Heart right ventricle (tissue), 16 donors: ENCODE measurements around the gene PLXNC1. TPM values are rescaled to one million over a fixed set of nuclear protein-coding genes. Genes with fewer than 3 reads are reported as not detected.

Experiments used
- ATAC-seq, 8 donors: fragments of 200-7000 bp; cut with Tn5 transposase; one replicate each; pipeline ENCODE4 v1.9.1; 2020; ENCODE audit warnings: mild to moderate bottlenecking in 8 of 8, moderate library complexity in 8 of 8, moderate number of reproducible peaks in 1 of 8
- DNase-seq, 2 donors: peaks; one replicate each; pipeline ENCODE4 v3.0.0-alpha.2; 2020
- H3K27ac ChIP-seq, 10 donors: fragments of 200-600 bp; sonication (generic) in 2 of 10; one replicate each; pipeline versions ENCODE4 v1.5.0 to v1.8.0; 2020 to 2022; ENCODE audit warnings: mild to moderate bottlenecking in 3 of 10
- H3K27me3 ChIP-seq, 7 donors: fragments of 200-600 bp; one replicate each; pipeline ENCODE4 v1.8.0; 2021 to 2022; ENCODE audit warnings: mild to moderate bottlenecking in 2 of 7
- H3K36me3 ChIP-seq, 9 donors: fragments of 200-600 bp; sonication (generic) in 1 of 9; one replicate each; pipeline versions ENCODE4 v1.5.0 to v1.8.0; 2020 to 2022; ENCODE audit warnings: mild to moderate bottlenecking in 2 of 9
- H3K4me1 ChIP-seq, 9 donors: fragments of 200-600 bp; sonication (generic) in 1 of 9; one replicate each; pipeline versions ENCODE4 v1.5.0 to v1.8.0; 2020 to 2022; ENCODE audit warnings: mild to moderate bottlenecking in 4 of 9
- H3K4me3 ChIP-seq, 10 donors: fragments of 200-600 bp; sonication (generic) in 2 of 10; one replicate each; pipeline versions ENCODE4 v1.5.0 to v1.8.0; 2020 to 2022; ENCODE audit warnings: mild to moderate bottlenecking in 7 of 10, moderate library complexity in 2 of 10
- H3K9me3 ChIP-seq, 11 donors: fragments of 200-600 bp in 10 of 11; sonication (generic) in 2 of 11; one replicate each; pipeline versions ENCODE4 v1.5.0 to v1.8.0; 2013 to 2022; ENCODE audit warnings: mild to moderate bottlenecking in 2 of 11, control low read depth in 1 of 11, moderate library complexity in 1 of 11
- CTCF ChIP-seq, 9 donors: fragments of 200-600 bp; sonication (generic) in 2 of 9; IDR thresholded peaks; one replicate each; pipeline versions ENCODE4 v1.5.0 to v1.8.0; 2021 to 2022; ENCODE audit warnings: antibody characterized with exemption in 9 of 9, mild to moderate bottlenecking in 5 of 9, moderate library complexity in 1 of 9
- WGBS, 2 donors: extraction: QIAGEN DNeasy Blood & Tissue Kit; methylation state at CpG; one replicate each; pipeline ENCODE4 v1.1.7; 2013; ENCODE audit warnings: inconsistent platforms in 1 of 2; 5-methylcytosine and 5-hydroxymethylcytosine counted together
- intact Hi-C, 10 donors: fragments of 100-400 bp; cut with DNase I; formaldehyde crosslinking; loops; one replicate each; pipeline versions ENCODE4 v1.11.1 to v1.14.2; 2022
- polyA plus RNA-seq, 2 donors: library from polyadenylated mRNA; stranded (reverse); fragments of 200-250 nt; gene quantifications; one replicate each; pipeline ENCODE4 v1.2.3, GENCODE V29; 2013
- total RNA-seq, 10 donors: library from RNA; stranded (reverse); fragmentation: NEBNext Ultra II Directional in 3 of 10; extraction: Animal tissue kit (Norgen Biotek cat#: 25700) in 3 of 10; gene quantifications; one replicate each; pipeline versions ENCODE4 v1.2.1 to v1.2.4, GENCODE V29; 2021 to 2023
- donor health status: Arrhythmogenic right ventricular cardiomyopathy.
- donor health status: ischemic (EF 13 %, LVEDD 7.1; RV severe dilation, severe dysfunction).
- donor health status: healthy with polysubstance abuse.
- donor health status: DM: no; HTN: yes; CAD: no.
- donor health status: DM: no; HTN: no; CAD: no.
- donor health status: ischemic (EF 25% LVEDD 6.9; RV normal size, moderate dysfunction).
- donor health status: ischemic (EF 25% LVEDD 5.7; RV mildly dilated, moderate dysfunction).
- donor health status: healthy.
- donor health status: DM: yes; HTN: yes; CAD: no.
- donor health status: Ischemic cardiomyopathy.
- donor health status: ischemic (EF 35%, LVEDD 5.7; RV mildly dilated, moderate dysfunction).
- donor health status: nonischemic (EF 11% LVEDD 7.7; RV severe dilation, severe dysfunction).
- donor health status: DM: yes; HTN: yes; CAD: no.
- donor health status: PGD.
- donor health status: ischemic (EF 29% LVEDD 5.4; RV normal size, mild dysfunction).
- donor health status: nonischemic (EF 23%, LVEDD 6.1; RV moderate dilation, normal function).

PLXNC1 gene
- total and polyA plus RNA-seq, 12 donors: 0.72 to 8.5 (median 2.7) TPM

- no peak for TF ChIP-seq CTCF (IDR thresholded peaks at IDR 0.05)
- H3K27ac ChIP-seq: peak overlapping the region in 2 of 10 donors; percentile 1 to 89
- intact Hi-C loops: no loop called here
These were observed 27.6 kb downstream of the PLXNC1 start for GRCh38 chr12:94175763-94176668.

GRCh38 chr12:94178054-94178453 lies 29.7 kb downstream of the PLXNC1 start:
- Histone ChIP-seq H3K27ac (no peak overlapping the region), H3K36me3 (no peaks in the 10 kb centered on the region), H3K4me1 (peaks cover 0 to 56% (median 0%) of the 10 kb centered on the region in 9 donors), H3K9me3 (peaks cover 0 to 12% (median 7%) of the 10 kb centered on the region in 11 donors), H3K27me3 (no peaks in the 10 kb centered on the region), H3K4me3 (no peak overlapping the region)
- intact Hi-C loops: no loop called here
- DNase-seq (no peak), ATAC-seq (no peak)
- no peak for TF ChIP-seq CTCF (IDR thresholded peaks at IDR 0.05)

More at GRCh38 chr12:94175763-94176668, 27.6 kb downstream of the PLXNC1 start:
- Histone ChIP-seq H3K9me3 (peaks cover 0 to 12% (median 7%) of the 10 kb centered on the region in 11 donors), H3K4me1 (peaks cover 0 to 74% (median 0%) of the 10 kb centered on the region in 9 donors), H3K27me3 (no peaks in the 10 kb centered on the region), H3K36me3 (peaks cover 0 to 2% (median 0%) of the 10 kb centered on the region in 9 donors), H3K4me3 (no peak overlapping the region)
- ATAC-seq: no peak
- 67 to 71% methylated on average over 10 of the region's 10 CpGs for WGBS, 2 donors
- no peak for DNase-seq

- intact Hi-C loops: no loop called here
These were observed 30.5 kb downstream of the PLXNC1 start for GRCh38 chr12:94178882-94179281.

GRCh38 chr12:94179723-94180122 lies 31.3 kb downstream of the PLXNC1 start:
- no peak for TF ChIP-seq CTCF (IDR thresholded peaks at IDR 0.05)

More at GRCh38 chr12:94178882-94179281, 30.5 kb downstream of the PLXNC1 start:
- Histone ChIP-seq H3K4me3 (no peak overlapping the region), H3K4me1 (peaks cover 0 to 47% (median 0%) of the 10 kb centered on the region in 9 donors), H3K36me3 (no peaks in the 10 kb centered on the region), H3K9me3 (peaks cover 0 to 12% (median 7%) of the 10 kb centered on the region in 11 donors), H3K27ac (peak overlapping the region in 1 of 10 donors; percentile 3), H3K27me3 (no peaks in the 10 kb centered on the region)
- no peak for DNase-seq
- no peak for ATAC-seq
- no peak for TF ChIP-seq CTCF (IDR thresholded peaks at IDR 0.05)
- WGBS, 2 donors: 83 to 93% methylated on average over 3 of the region's 3 CpGs

More at GRCh38 chr12:94179723-94180122, 31.3 kb downstream of the PLXNC1 start:
- 64 to 99% methylated on average over 3 of the region's 3 CpGs for WGBS, 2 donors
- intact Hi-C loops: no loop called here
- Histone ChIP-seq H3K27me3 (no peaks in the 10 kb centered on the region), H3K9me3 (peaks cover 0 to 12% (median 7%) of the 10 kb centered on the region in 11 donors), H3K36me3 (no peaks in the 10 kb centered on the region), H3K4me3 (no peak overlapping the region), H3K4me1 (peaks cover 0 to 39% (median 0%) of the 10 kb centered on the region in 9 donors), H3K27ac (peak overlapping the region in 1 of 10 donors; percentile 54)
- DNase-seq (no peak), ATAC-seq (no peak)
